ENCODE data around the gene MTMR3.

- no peak for TF ChIP-seq CTCF (IDR thresholded peaks at IDR 0.05)
- TF ChIP-seq POLR2A (IDR thresholded peaks at IDR 0.05), result no peak
- TF ChIP-seq EP300 (IDR thresholded peaks at IDR 0.05), result no peak
Measured at GRCh38 chr22:29872144-29872893, 10.7 kb upstream of the MTMR3 start.
